Measurements from ENCODE around the gene CDV3.
A peak's percentile ranks its signal among the peaks of the same experiment; 100 is the strongest.

CDV3 gene

GRCh38 chr3:133568294-133569014 lies 5.0 kb upstream of the CDV3 start:
- DNase-seq (ENCODE audit: low read depth in 2 of 2, low spot score in 1 of 2) = no peak

- DNase-seq (ENCODE audit: low read depth in 2 of 2, low spot score in 1 of 2) = no peak
These were observed 3.1 kb upstream of the CDV3 start for GRCh38 chr3:133570139-133570936.

GRCh38 chr3:133570937-133571320 lies 2.6 kb upstream of the CDV3 start:
- DNase-seq (ENCODE audit: low read depth in 2 of 2, low spot score in 1 of 2) = no peak

- no peak for DNase-seq (ENCODE audit: low read depth in 2 of 2, low spot score in 1 of 2)
These were observed 1.1 kb upstream of the CDV3 start for GRCh38 chr3:133572158-133573053.

- DNase-seq (ENCODE audit: low read depth in 2 of 2, low spot score in 1 of 2) = peak; percentile 99 to 100
These were observed 345 bp upstream of the CDV3 start for GRCh38 chr3:133573054-133573628.

DNA sequence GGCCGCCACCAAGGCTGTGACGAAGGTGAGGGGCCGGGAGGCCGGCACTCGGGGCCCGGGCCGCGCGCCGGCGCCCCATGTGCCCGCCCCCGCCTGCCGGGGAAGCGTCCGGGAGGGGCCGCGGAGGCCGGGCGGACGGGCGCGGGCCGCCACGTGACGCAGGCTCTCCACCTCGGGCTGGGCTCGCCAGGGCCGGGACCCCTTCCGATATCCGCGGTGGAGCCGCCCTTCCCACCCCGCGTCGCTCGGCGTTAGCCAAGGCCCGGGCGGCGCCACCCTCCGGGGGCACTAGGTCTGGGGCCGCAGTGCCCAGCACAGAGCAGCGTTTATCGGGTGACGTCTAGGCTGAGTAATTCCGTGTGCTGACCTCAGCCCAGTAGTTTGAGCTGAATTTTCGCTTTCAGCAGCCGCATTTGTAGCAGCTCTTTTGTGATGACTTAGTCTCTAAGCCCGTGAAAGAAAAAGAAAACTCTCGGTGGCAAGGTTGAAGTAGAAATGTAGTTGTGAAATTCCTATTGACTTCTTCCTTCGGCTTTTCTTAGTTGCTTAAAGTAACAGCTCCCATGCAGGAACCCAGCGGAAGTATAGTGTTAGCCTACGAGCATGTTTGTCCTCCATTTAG lies 885 bp downstream of the CDV3 start:
- DNase-seq (ENCODE audit: low read depth in 2 of 2, low spot score in 1 of 2) = peak; percentile 31 to 45

- DNase-seq (ENCODE audit: low read depth in 2 of 2, low spot score in 1 of 2) = no peak
These were observed 1.6 kb downstream of the CDV3 start for GRCh38 chr3:133575086-133575485.

- DNase-seq (ENCODE audit: low read depth in 2 of 2, low spot score in 1 of 2) = no peak
These were observed 2.7 kb downstream of the CDV3 start for GRCh38 chr3:133576169-133576568.

DNA sequence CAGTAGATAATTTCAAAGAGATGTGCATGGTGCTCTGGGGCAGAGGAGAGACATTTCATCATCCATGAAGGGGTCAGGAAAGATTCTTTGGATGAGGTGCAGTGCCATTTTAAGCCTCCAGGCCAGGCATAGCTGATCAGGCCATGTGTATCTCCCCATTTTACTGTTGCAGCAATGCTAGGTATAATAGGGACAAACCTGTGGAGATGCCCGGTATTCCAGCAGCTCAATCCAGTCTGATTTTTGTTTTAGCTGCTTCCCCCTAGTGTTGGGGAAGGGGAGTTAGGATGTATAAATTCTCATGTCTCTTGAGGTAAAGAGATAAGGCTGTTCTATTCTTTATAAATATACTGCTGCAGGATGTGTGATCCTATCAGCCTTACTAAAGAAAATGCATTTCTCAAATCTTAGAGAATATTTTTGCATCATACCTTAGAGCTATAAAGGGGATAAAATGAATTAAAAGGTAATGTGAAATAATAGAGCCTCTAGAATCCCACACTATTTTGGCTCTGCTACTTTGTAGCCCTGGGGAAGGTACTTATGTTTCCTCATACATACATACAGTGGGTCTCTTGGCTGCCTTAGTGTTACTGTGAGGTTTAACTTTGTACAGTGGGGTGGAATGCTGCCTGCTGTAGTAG lies 5.2 kb downstream of the CDV3 start:
- DNase-seq (ENCODE audit: low read depth in 2 of 2, low spot score in 1 of 2) = no peak

DNA sequence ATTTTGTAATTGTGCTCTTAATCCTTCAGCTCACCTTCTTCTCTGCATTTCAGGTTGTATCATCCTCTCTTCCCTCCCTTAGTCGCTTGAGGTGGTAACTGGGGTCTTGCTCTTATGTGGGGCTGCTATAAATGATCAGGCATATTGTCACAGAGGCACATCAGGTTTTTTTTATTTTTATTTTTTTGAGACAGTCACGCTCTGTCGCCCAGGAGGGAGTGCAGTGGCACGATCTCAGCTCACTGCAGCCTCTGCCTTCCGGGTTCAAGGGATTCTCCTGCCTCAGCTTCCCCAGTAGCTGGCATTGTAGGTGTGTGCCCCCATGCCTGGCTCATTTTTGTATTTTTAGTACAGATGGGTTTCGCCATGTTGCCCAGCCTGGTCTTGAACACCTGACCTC lies 9.9 kb downstream of the CDV3 start:
- no peak for DNase-seq (ENCODE audit: low read depth in 2 of 2, low spot score in 1 of 2)

DNA sequence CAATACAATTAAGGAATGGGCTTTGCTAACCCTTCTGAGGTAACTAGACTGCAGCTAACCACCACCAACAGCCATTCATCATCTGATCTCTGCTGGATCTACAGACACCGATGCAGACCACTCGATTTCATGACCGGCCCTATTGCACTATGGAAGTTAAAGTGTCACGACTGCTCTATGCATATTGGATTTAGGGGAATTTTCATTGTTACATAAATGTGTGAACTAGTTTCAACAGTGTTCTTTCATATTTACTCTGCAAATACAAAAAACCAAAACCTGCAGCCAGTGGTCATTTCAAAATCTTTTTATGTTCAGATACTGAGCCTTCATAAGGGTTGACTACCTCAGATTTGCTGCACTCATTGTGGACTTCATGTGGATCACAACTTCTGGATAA lies 14.5 kb downstream of the CDV3 start:
- DNase-seq (ENCODE audit: low read depth in 2 of 2, low spot score in 1 of 2) = no peak

GRCh38 chr3:133588784-133589465 lies 15.4 kb downstream of the CDV3 start:
- no peak for DNase-seq (ENCODE audit: low read depth in 2 of 2, low spot score in 1 of 2)

- DNase-seq (ENCODE audit: low read depth in 2 of 2, low spot score in 1 of 2) = no peak
These were observed 16.0 kb downstream of the CDV3 start for GRCh38 chr3:133589503-133589902.

GRCh38 chr3:133591271-133591742 lies 17.8 kb downstream of the CDV3 start:
- DNase-seq (ENCODE audit: low read depth in 2 of 2, low spot score in 1 of 2) = no peak

GRCh38 chr3:133592843-133593242 lies 19.4 kb downstream of the CDV3 start:
- DNase-seq (ENCODE audit: low read depth in 2 of 2, low spot score in 1 of 2) = no peak

DNA sequence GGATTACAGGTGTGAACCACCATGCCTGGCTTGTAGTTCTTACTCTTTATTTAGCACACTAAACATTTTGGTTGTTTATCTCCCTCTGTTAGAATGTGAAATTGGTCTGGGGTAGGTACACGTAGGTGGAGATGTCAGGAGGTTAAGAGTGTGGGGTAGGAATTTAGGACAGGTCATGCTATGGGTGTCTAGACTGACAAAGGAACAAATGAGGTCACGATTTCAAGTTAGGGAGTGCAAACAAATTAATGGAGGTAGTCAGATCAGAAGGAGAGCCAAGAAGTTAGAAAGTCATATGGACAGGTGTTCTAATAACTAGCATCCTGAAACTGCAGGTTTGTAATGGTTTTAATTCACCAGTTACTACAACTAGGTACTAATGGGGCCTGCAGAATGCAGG lies 19.8 kb downstream of the CDV3 start:
- no peak for DNase-seq (ENCODE audit: low read depth in 2 of 2, low spot score in 1 of 2)

DNA sequence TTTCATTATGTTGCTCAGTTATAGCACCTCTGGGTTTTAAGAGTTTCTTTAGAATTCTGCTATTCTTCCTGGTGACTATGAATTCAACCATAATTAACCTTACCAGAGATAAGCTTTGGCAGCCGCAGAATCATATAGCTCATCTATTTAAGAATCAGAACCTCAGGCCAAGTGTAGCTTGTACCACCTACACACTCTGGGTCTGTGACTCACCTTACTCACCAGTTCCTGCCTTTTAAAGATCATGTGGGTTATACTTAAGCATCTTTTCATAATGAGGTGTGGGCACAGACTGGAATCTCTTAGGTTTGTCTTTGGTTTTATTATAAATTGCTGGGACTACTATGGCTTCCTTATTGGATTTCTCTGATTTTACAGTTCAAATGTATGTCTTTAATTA lies 21.9 kb downstream of the CDV3 start:
- DNase-seq (ENCODE audit: low read depth in 2 of 2, low spot score in 1 of 2) = no peak

DNA sequence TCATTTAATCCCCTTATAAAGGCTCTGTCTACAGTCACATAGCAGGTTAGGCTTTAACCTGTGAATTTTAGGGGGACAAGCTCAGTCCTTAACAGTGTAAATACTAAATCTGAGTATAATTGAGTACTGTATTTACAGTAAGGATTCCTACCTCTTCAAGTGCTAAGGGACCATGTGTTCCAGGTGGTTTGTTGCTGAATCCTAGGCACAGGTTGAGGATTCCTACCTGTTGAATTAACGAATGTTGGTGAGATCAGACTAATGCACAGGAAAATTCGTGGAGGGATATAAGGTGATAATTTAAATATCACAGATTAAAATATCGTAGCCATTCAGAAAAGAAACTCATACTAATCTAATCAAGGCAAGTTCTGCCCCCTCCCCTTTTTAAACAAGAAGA lies 24.9 kb downstream of the CDV3 start:
- no peak for DNase-seq (ENCODE audit: low read depth in 2 of 2, low spot score in 1 of 2)

DNA sequence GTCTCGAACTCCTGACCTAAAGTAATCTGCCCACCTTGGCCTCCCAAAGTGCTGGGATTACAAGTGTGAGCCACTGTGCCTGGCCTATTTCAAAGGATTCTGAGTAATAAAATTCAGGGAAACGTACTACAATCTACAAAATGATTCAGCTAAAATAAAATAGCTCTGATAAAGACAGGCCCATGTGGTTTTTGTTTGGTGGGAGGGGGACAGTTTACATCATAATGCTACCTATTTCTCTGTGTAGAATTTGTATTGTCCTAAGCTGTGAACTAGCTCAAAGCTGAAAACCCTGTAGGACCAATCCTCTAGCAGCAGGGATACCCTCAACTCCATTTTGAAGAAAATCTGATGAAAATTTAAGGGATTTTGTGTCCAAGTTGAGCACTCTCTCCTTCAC lies 25.8 kb downstream of the CDV3 start:
- DNase-seq (ENCODE audit: low read depth in 2 of 2, low spot score in 1 of 2) = no peak
